Glomerular visceral epithelial cell (primary cell): Measurements from ENCODE around the gene ZNF729.
"Not testable (repeated sequence)": the region's sequence is repeated elsewhere in the genome, so short reads cannot be mapped to it uniquely, and the experiment has no call there.

Experiments used
- DNase-seq: peaks from one replicate; pipeline ENCODE4 v3.0.0-alpha.2; 2016; ENCODE audit errors: extremely low spot score

Gene ZNF729

DNA sequence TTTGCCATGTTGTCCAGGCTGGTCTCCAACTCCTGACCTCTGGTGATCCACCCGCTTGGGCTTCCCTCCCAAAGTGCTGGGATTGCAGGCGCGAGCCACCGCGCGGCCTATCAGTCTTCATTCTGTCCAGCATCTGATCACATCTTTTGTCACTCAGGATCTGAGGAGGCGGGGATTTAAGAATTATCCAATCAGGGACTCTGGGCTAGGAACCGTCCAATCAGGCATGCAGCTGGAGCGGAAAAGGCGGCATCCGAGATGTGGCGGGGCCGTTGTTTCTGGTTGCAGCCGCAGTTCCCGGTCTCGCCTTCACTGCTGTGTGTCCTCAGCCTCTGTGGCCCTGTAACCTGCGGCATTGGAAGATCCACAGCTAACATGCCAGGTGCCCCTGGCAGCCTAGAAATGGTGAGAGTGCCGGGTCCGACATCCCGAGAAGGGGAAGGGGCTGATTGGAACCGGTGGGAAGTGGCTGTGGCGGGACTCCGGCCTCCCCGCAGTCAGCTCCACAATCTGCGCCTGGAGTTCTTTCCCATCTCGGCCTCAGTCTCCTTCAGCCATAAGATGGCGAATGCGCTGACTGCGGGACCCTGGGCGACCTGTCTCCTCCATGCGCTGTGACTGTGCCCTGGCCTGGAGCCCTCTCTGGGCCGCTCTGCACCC lies at the start of gene ZNF729:
Gene ZNF729 (plus strand): TSS at position 291 of the 660 bp plus-strand sequence. CDS start 85 bp downstream, at position 376.
- DNase-seq: no peak

DNA sequence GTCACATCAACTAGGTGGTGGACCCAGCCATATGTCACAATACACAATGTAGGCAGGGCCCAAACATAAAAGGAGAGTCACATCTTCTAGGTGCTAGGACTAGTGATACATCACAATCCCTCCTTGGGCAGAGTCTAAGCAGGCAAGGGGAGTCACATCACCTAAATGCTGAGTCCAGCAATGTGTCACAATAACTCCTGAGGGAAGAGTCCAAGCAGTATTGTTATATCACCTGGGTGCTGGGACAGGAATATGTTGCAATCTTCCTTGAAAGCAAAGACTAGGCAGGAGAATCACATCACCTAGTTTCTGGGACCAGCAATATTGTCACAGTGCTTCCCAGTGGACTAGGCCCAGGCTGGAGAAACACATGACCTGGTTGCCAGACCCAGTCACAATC lies 29.4 kb upstream of the ZNF729 start:
- no peak for DNase-seq

DNA sequence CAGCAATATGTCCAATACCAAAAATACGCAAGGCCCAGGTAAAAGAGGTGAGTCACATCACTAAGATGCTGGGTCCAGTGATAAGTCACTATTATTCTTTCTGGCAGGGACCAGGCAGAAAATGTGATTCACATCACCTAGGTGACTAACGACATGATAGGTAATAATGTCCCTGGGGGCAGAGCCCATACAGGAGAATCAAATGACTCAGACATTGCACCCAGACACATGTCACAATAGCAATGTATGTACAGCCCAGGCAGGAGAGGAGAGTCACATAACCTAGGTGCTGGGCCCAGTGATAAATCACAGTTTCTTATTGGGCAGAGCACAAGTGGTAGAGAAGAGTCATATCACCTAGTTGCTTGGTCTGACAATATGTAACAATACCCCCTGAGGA lies 28.9 kb upstream of the ZNF729 start:
- no peak for DNase-seq

DNA sequence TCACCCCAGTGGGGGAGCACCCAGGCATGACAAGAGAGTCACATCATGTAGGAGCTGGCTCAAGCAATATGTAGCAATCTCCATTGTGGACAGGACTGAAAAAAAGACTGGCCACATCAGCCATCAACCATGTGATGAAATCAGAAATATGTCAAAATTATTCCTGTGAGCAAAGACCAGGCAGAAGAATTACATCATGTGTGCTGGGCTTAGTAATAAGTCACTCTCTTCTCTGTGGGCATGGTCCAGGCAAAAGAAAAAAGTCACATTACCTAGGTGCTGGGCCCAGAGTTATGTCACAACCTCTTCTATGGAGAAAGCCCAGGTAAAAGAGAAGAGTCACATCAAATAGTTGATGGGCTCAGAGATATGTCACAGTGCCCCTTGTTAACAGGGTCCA lies 28.3 kb upstream of the ZNF729 start:
- no peak for DNase-seq

DNA sequence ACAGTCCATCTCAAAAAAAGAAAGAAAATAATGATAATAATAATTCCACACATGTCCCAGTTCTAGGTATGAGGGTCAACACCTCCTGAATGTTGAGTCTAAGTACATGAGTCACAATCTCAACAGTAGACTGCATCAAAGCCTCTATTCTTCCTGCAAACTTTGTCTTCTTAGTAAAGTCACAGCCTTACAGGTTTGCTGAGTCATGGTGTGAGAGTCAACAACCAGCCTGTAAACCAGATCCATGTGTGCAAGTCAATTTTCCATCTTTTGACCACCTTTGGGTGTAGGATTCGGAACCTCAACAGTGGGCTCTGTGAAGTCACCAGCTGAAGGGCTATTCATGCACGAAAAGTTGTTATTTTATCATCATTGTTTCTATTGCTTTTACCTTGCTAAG lies 25.7 kb upstream of the ZNF729 start:
- DNase-seq: no peak

DNA sequence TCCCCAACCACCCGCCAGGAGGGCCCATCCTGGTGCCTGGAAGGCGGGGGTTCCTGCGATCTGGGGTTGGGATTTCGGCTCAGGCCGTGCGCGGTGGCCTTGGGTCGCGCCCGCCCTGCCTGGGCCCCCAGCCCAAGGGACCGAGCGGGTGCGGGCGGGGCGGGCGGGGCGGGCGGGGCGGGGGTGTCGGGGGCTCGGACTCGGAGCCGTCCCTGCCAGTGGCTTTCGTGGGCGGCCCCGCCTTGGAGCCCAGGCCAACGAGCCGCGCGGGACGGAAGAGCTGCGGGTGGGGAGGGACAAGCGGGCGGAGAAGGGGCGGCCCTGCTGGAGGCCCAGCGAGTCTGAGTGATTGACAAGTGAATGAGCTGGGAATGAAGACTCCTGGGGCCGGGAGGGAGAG lies 24.6 kb upstream of the ZNF729 start:
- no peak for DNase-seq

DNA sequence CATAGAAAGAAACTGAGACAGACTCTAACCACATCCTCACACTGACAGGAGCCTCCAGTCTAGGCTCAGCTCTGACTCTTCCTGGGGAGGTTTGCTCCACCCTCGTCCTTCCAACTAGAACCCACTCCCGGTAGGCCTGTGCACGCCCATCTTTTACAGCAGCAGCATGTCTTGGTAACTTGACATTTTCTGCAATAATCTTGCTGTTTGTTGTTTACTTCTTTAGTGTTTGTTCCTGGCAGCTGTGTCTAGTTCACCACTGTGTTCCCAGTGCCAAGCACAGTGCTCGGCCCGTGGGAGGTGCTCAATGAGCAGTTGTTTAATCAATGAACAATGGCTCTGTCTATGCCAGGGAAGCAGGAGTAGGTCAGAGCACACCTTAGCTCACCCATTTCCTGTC lies 23.1 kb upstream of the ZNF729 start:
- no peak for DNase-seq

DNA sequence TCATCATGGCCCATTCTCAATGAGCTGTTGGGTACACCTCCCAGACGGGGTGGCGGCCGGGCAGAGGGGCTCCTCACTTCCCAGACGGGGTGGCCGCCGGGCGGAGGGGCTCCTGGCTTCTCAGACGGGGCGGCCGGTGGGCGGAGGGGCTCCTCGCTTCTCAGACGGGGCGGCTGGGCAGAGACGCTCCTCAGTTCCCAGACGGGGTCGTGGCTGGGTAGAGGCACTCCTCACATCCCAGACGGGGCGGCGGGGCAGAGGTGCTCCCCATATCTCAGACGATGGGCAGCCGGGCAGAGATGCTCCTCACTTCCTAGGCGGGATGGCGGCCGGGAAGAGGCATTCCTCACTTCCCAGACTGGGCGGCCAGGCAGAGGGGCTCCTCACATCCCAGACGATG lies 35.3 kb downstream of the ZNF729 start:
- not testable (repeated sequence) for DNase-seq

DNA sequence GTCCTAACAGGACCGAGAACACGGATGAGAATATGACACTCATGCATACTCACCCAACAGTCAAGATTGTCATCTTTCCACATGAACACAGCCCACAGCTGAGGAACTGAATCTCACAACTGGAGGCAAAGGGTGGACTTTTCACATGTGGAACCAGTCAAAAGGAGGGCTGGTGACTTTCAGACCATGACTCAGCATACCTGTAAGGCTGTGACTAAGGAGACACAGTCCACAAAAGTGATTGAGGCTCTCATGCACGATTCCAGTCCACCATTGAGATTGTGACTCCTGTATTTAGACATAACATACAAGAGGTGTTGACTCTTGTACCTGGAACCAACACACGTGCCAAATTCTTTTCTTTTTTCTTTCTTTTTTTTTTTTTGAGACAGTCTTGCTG lies 40.0 kb downstream of the ZNF729 start:
- no peak for DNase-seq

DNA sequence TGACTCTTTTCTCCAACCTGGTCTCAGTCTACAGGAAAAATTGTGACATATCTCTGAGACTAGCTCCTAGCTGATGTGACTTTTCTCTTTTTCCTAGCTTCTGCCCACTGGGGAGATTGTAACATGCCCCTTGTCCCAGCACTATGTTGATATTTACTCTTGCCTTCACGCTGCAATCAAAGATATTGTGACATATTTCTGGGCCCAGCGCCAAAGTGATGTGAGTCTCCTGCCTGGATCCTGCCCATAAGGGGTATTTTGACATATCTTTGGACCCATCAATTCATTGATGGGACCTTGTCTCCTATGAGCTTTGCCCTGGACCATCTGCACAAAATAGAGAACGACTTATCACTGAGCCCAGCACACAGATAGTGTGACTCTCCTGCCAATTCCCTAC lies 41.1 kb downstream of the ZNF729 start:
- DNase-seq: no peak

DNA sequence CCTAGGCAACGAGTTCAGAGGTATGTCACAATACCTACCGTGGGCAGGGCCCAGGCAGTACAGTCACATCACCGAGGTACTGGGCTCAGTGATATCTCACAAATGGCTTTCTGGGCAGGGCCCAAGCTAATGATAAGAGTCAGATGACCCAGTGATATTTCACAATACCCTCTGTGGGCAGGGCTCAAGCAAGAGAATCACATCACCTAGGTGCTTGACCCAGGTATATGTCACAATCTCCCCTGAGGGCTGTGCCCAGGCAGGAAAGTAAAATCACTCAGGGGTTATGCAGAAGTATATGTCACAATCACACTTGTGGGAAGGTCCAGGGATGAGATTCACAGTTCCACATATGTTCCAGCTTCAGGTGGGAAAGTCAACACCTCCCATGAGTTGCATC lies 45.3 kb downstream of the ZNF729 start:
- DNase-seq: no peak

DNA sequence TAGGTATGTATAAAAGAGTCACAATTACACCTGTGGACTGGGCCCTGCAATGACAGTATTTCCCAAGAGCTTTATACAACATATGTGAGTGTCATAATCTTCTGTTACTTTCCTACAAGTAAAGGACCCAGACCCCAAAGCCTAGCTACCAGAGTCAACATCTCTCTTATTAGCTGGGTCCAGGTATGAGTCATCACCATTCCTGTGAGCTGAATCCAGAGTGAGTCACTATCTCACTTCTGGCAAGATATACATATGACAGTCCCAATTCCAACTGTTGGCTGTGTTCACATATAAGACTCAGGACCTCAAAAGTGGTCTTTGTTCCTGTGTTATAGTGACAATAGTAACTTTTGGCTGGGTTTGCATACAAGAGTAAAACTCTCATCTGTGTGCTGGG lies 46.7 kb downstream of the ZNF729 start:
- no peak for DNase-seq

DNA sequence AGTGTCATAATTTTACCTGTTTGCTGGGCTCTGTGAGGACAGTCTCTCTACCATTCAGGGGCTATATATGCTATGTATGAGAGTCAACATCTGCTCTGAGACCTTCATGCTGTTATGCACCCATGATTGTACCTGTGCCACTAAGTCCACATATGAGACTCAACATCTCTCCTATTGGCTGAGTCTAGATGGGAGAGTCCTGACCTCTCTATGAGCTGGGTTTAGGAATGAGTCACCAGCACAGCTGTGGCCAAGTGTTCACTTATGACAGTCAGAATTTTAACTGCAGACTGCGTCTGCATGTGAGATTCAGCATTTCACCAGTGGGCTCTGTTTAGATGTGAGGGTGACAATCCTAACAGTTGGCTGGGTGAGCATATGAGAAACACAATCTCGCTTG lies 49.5 kb downstream of the ZNF729 start:
- no peak for DNase-seq

DNA sequence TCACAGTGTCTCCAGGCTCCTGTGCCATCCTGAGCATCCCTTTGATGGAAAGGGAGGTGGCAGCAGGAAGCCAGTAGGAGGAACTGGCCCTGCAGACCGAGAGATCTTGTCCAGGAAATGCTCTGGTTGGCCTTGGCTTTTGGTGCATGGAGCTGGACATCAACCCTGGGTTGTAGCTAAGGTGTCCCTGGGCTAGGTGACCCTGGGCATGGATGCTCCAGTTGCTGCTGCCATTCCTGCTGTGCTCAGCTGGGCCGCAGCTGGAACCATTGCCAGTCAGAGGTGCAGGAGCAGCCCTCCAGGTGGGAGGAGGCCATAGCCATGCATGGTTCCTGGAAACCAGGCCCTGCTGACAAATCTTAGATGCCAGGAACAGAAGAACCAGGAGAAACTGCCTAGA lies 68.4 kb downstream of the ZNF729 start:
- DNase-seq: no peak
